Suprapubic skin (tissue), 4 donors: Measurements from ENCODE around the gene NMT2. TPM values are rescaled to one million over a fixed set of nuclear protein-coding genes. Genes with fewer than 3 reads are reported as not detected.

Experiments used
- DNase-seq, 2 donors: peaks; one replicate each; pipeline ENCODE4 v3.0.0-alpha.2; 2019; ENCODE audit warnings: low spot score in 2 of 2
- H3K27ac ChIP-seq: fragments of 200-600 bp; sonication (generic); one replicate; pipeline ENCODE4 v1.5.1; 2019
- H3K27me3 ChIP-seq: fragments of 200-600 bp; sonication (generic); one replicate; pipeline ENCODE4 v1.5.1; 2019
- H3K36me3 ChIP-seq: fragments of 200-600 bp; sonication (generic); one replicate; pipeline ENCODE4 v1.5.1; 2019
- H3K4me1 ChIP-seq: fragments of 200-600 bp; sonication (generic); one replicate; pipeline ENCODE4 v1.5.1; 2019
- H3K4me3 ChIP-seq: fragments of 200-600 bp; sonication (generic); one replicate; pipeline ENCODE4 v1.5.1; 2019; ENCODE audit warnings: mild to moderate bottlenecking
- H3K9me3 ChIP-seq: fragments of 200-600 bp; sonication (generic); one replicate; pipeline ENCODE4 v1.5.1; 2019
- CTCF ChIP-seq, 2 donors: fragments of 200-600 bp in 1 of 2; fragments of 450-650 bp in 1 of 2; sonication (generic) in 1 of 2; IDR thresholded peaks; one replicate each; pipeline ENCODE4 v1.5.1; 2016 to 2019; ENCODE audit warnings: antibody characterized with exemption in 2 of 2, mild to moderate bottlenecking in 1 of 2, moderate library complexity in 1 of 2
- EP300 ChIP-seq: sonication (generic); formaldehyde crosslinking; IDR thresholded peaks from one replicate; pipeline ENCODE4 v1.6.1; 2017; ENCODE audit warnings: antibody characterized with exemption
- POLR2A ChIP-seq, 2 donors: fragments of 450-650 bp; IDR thresholded peaks; one replicate each; pipeline ENCODE4 v1.6.1; 2017; ENCODE audit warnings: antibody characterized with exemption in 2 of 2, mild to moderate bottlenecking in 2 of 2, moderate library complexity in 2 of 2
- POLR2AphosphoS5 ChIP-seq, 3 donors: sonication (generic); formaldehyde crosslinking; IDR thresholded peaks; one replicate each; pipeline ENCODE4 v1.6.1; 2017; ENCODE audit warnings: antibody characterized with exemption in 3 of 3
- WGBS: methylation state at CpG from one replicate; pipeline ENCODE4 v1.1.5; 2018; 5-methylcytosine and 5-hydroxymethylcytosine counted together
- total RNA-seq, 4 donors: library from RNA; depleted of rRNA; stranded (reverse); fragments of >200 nt; gene quantifications; one replicate each; pipeline ENCODE4 v1.1.0, GENCODE V29; 2016

Gene NMT2
- total RNA-seq, 4 donors from 2014 or later, result 14.1 to 25.5 (median 16.6) TPM

- H3K9me3 ChIP-seq, result no peaks in the 10 kb centered on the region
- H3K36me3 ChIP-seq, result no peaks in the 10 kb centered on the region
- H3K27me3 ChIP-seq, result no peaks in the 10 kb centered on the region
- TF ChIP-seq CTCF (IDR thresholded peaks at IDR 0.05) (no peak), POLR2A (IDR thresholded peaks at IDR 0.05) (no peak), POLR2AphosphoS5 (IDR thresholded peaks at IDR 0.05) (no peak), EP300 (no peak)
- no peaks in the 10 kb centered on the region for H3K4me1 ChIP-seq
- no peak for DNase-seq
- no peak overlapping the region for H3K4me3 ChIP-seq
- H3K27ac ChIP-seq, result no peak overlapping the region
- WGBS, result 96% methylated on average over 7 of the region's 7 CpGs
These were observed 17.9 kb downstream of the NMT2 start for GRCh38 chr10:15150563-15150962.

- H3K4me1 ChIP-seq, result no peaks in the 10 kb centered on the region
- no peaks in the 10 kb centered on the region for H3K36me3 ChIP-seq
- TF ChIP-seq POLR2A (IDR thresholded peaks at IDR 0.05) (no peak), EP300 (no peak), POLR2AphosphoS5 (IDR thresholded peaks at IDR 0.05) (no peak)
- DNase-seq, result no peak
- no peak overlapping the region for H3K4me3 ChIP-seq
- H3K27ac ChIP-seq, result no peak overlapping the region
- no peaks in the 10 kb centered on the region for H3K27me3 ChIP-seq
- no peaks in the 10 kb centered on the region for H3K9me3 ChIP-seq
- WGBS, result 89% methylated on average over 10 of the region's 10 CpGs
These were observed 19.3 kb downstream of the NMT2 start for GRCh38 chr10:15149042-15149771.

GRCh38 chr10:15147594-15148392, 20.7 kb downstream of the NMT2 start:
- no peaks in the 10 kb centered on the region for H3K27me3 ChIP-seq
- no peak overlapping the region for H3K27ac ChIP-seq
- no peaks in the 10 kb centered on the region for H3K9me3 ChIP-seq
- WGBS, result 86% methylated on average over 4 of the region's 4 CpGs
- no peaks in the 10 kb centered on the region for H3K36me3 ChIP-seq
- TF ChIP-seq POLR2A (IDR thresholded peaks at IDR 0.05), result no peak
- H3K4me1 ChIP-seq, result no peaks in the 10 kb centered on the region
- no peak for DNase-seq
- no peak overlapping the region for H3K4me3 ChIP-seq

- H3K27ac ChIP-seq, result no peak overlapping the region
- no peaks in the 10 kb centered on the region for H3K9me3 ChIP-seq
- H3K27me3 ChIP-seq, result no peaks in the 10 kb centered on the region
- H3K4me3 ChIP-seq, result no peak overlapping the region
- TF ChIP-seq POLR2A (IDR thresholded peaks at IDR 0.05), result no peak
- WGBS, result 85% methylated on average over 7 of the region's 7 CpGs
- H3K36me3 ChIP-seq, result no peaks in the 10 kb centered on the region
- H3K4me1 ChIP-seq, result no peaks in the 10 kb centered on the region
- DNase-seq, result no peak
These were observed 22.1 kb downstream of the NMT2 start for GRCh38 chr10:15146366-15146765.

GRCh38 chr10:15144788-15145187, 23.7 kb downstream of the NMT2 start:
- no peak for TF ChIP-seq POLR2AphosphoS5 (IDR thresholded peaks at IDR 0.05)
- TF ChIP-seq EP300, result no peak
- TF ChIP-seq POLR2A (IDR thresholded peaks at IDR 0.05), result no peak
- Histone ChIP-seq H3K9me3 (no peaks in the 10 kb centered on the region), H3K4me1 (no peaks in the 10 kb centered on the region), H3K36me3 (peaks cover 10% of the 10 kb centered on the region), H3K27ac (no peak overlapping the region), H3K4me3 (no peak overlapping the region), H3K27me3 (no peaks in the 10 kb centered on the region)
- no peak for DNase-seq
- WGBS, result 93% methylated on average over 4 of the region's 4 CpGs

- no peaks in the 10 kb centered on the region for H3K27me3 ChIP-seq
- no peak for TF ChIP-seq EP300
- TF ChIP-seq CTCF (IDR thresholded peaks at IDR 0.05), result no peak
- TF ChIP-seq POLR2AphosphoS5 (IDR thresholded peaks at IDR 0.05), result no peak
- no peak for TF ChIP-seq POLR2A (IDR thresholded peaks at IDR 0.05)
- WGBS, result 74% methylated on average over 16 of the region's 16 CpGs
- peaks cover 10% of the 10 kb centered on the region for H3K36me3 ChIP-seq
- DNase-seq, result no peak
- no peaks in the 10 kb centered on the region for H3K4me1 ChIP-seq
- H3K4me3 ChIP-seq, result no peak overlapping the region
- H3K9me3 ChIP-seq, result no peaks in the 10 kb centered on the region
- H3K27ac ChIP-seq, result no peak overlapping the region
These were observed 27.1 kb downstream of the NMT2 start for GRCh38 chr10:15141136-15142054.
